Measurements from ENCODE around the gene TBC1D9B.

TBC1D9B gene

GRCh38 chr5:179890751-179891682 is 16.7 kb downstream of the TBC1D9B start:
- peaks cover 5% of the 10 kb centered on the region for H3K9me3 ChIP-seq (ENCODE audit: insufficient read depth, low read length, severe bottlenecking)
- H3K4me1 ChIP-seq (ENCODE audit: insufficient read depth, low read length), result no peaks in the 10 kb centered on the region
- no peak for DNase-seq
- no peak overlapping the region for H3K27ac ChIP-seq (ENCODE audit: low read length)
- no peak overlapping the region for H3K4me3 ChIP-seq (ENCODE audit: low read depth in 1 of 2, low read length in 2 of 2)
- TF ChIP-seq CTCF (IDR thresholded peaks at IDR 0.05; ENCODE audit: borderline replicate concordance, extremely low read depth, low read length, poor library complexity, severe bottlenecking) (no peak), EZH2 (IDR thresholded peaks at IDR 0.05; ENCODE audit: borderline replicate concordance, low read depth, low read length, severe bottlenecking) (no peak)
- H3K4me2 ChIP-seq (ENCODE audit: insufficient read depth, low read length), result no peak overlapping the region
- no peak for ATAC-seq (ENCODE audit: insufficient read depth, low read depth)
- H2AFZ ChIP-seq (ENCODE audit: low read depth, low read length), result no peak overlapping the region
- peaks cover 98% of the 10 kb centered on the region for H3K36me3 ChIP-seq (ENCODE audit: insufficient read depth, low read length)
- peaks cover 3% of the 10 kb centered on the region; the same call in 1 of the 2 replicates for H4K20me1 ChIP-seq (ENCODE audit: insufficient read depth, low read length)
- no peaks in the 10 kb centered on the region for H3K79me2 ChIP-seq (ENCODE audit: insufficient read depth, low read length)
- H3K9ac ChIP-seq (ENCODE audit: low read depth, low read length), result no peak overlapping the region
- no peaks in the 10 kb centered on the region for H3K27me3 ChIP-seq (ENCODE audit: insufficient read depth, low read length, poor library complexity)

GRCh38 chr5:179889885-179890284 is 17.8 kb downstream of the TBC1D9B start:
- ATAC-seq (ENCODE audit: insufficient read depth, low read depth) (no peak), DNase-seq (no peak)
- Histone ChIP-seq H3K4me2 (ENCODE audit: insufficient read depth, low read length) (no peak overlapping the region), H3K27me3 (ENCODE audit: insufficient read depth, low read length, poor library complexity) (no peaks in the 10 kb centered on the region), H3K36me3 (ENCODE audit: insufficient read depth, low read length) (peaks cover 98% of the 10 kb centered on the region), H4K20me1 (ENCODE audit: insufficient read depth, low read length) (peaks cover 3% of the 10 kb centered on the region; the same call in 1 of the 2 replicates), H3K9me3 (ENCODE audit: insufficient read depth, low read length, severe bottlenecking) (peaks cover 11% of the 10 kb centered on the region), H3K9ac (ENCODE audit: low read depth, low read length) (no peak overlapping the region), H2AFZ (ENCODE audit: low read depth, low read length) (no peak overlapping the region), H3K4me1 (ENCODE audit: insufficient read depth, low read length) (no peaks in the 10 kb centered on the region), H3K79me2 (ENCODE audit: insufficient read depth, low read length) (no peaks in the 10 kb centered on the region), H3K27ac (ENCODE audit: low read length) (no peak overlapping the region), H3K4me3 (ENCODE audit: low read depth in 1 of 2, low read length in 2 of 2) (no peak overlapping the region)
- TF ChIP-seq EZH2 (IDR thresholded peaks at IDR 0.05; ENCODE audit: borderline replicate concordance, low read depth, low read length, severe bottlenecking) (no peak), CTCF (IDR thresholded peaks at IDR 0.05; ENCODE audit: borderline replicate concordance, extremely low read depth, low read length, poor library complexity, severe bottlenecking) (no peak)

- ATAC-seq (ENCODE audit: insufficient read depth, low read depth), result no peak
- Histone ChIP-seq H3K4me1 (ENCODE audit: insufficient read depth, low read length) (no peaks in the 10 kb centered on the region), H2AFZ (ENCODE audit: low read depth, low read length) (no peak overlapping the region), H3K4me3 (ENCODE audit: low read depth in 1 of 2, low read length in 2 of 2) (no peak overlapping the region), H3K27ac (ENCODE audit: low read length) (no peak overlapping the region), H3K9ac (ENCODE audit: low read depth, low read length) (no peak overlapping the region), H3K9me3 (ENCODE audit: insufficient read depth, low read length, severe bottlenecking) (peaks cover 26% of the 10 kb centered on the region), H4K20me1 (ENCODE audit: insufficient read depth, low read length) (peaks cover 3% of the 10 kb centered on the region; the same call in 1 of the 2 replicates), H3K79me2 (ENCODE audit: insufficient read depth, low read length) (no peaks in the 10 kb centered on the region), H3K36me3 (ENCODE audit: insufficient read depth, low read length) (peaks cover 98% of the 10 kb centered on the region), H3K27me3 (ENCODE audit: insufficient read depth, low read length, poor library complexity) (no peaks in the 10 kb centered on the region), H3K4me2 (ENCODE audit: insufficient read depth, low read length) (no peak overlapping the region)
- no peak for DNase-seq
- no peak for TF ChIP-seq CTCF (IDR thresholded peaks at IDR 0.05; ENCODE audit: borderline replicate concordance, extremely low read depth, low read length, poor library complexity, severe bottlenecking)
- no peak for TF ChIP-seq EZH2 (IDR thresholded peaks at IDR 0.05; ENCODE audit: borderline replicate concordance, low read depth, low read length, severe bottlenecking)
These were observed 19.9 kb downstream of the TBC1D9B start for GRCh38 chr5:179887802-179888201.
